Measurements from ENCODE around the gene SPG11. TPM values are rescaled to one million over a fixed set of nuclear protein-coding genes. Genes with fewer than 3 reads are reported as not detected.

SPG11 gene
- total and polyA plus RNA-seq, 2 of the 13 experiments (the other 11 are each of a cell fraction or from before 2014, with no cell fraction given) = 31.5 to 40.7 TPM

DNA sequence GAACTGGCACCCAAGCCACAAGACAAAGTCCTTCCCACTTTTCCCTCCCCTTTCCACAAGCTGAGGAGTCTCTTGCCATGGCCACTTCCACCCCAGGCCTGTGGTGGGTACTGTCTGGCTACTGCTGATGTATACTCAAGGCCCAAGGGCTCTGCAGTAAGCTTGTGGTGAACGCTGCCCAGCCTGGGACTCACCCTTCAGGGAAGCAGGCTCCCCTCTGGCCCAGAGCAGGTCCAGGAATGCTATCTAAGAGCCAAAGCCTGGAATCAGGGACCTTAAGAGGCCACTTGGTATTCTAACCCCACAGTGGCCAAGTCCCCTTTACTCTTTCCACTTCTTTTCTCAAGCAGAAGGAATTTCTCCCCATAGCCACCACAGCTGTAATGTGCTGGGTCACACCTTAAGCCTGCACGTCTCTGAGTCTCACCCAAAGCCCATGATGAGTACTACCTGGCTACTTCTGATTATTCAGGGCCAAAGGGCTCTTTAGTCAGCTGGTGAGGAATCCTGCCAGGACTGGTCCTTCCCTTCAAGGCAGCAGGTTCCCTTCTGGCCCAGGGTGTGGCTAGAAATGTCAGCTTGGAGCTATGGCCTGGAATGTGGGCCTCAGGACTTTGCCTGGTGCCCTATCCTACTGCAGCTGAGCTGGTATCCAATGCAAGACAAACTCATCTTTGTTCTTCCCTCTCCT, 43.6 kb upstream of the SPG11 start:
- Histone ChIP-seq H2AFZ (ENCODE audit: low read length) (no peak overlapping the region), H3K9me3 (ENCODE audit: low read length) (no peaks in the 10 kb centered on the region), H3K79me2 (ENCODE audit: insufficient read depth, low read length) (peaks cover 8% of the 10 kb centered on the region), H3K9ac (ENCODE audit: insufficient read depth, low read depth, low read length) (no peak overlapping the region), H3K4me3 (replicated peaks in 1 of 3; ENCODE audit: insufficient read depth in 1 of 3, low read depth in 2 of 3, low read length in 3 of 3) (no peak overlapping the region), H4K20me1 (ENCODE audit: insufficient read depth, low read length) (no peaks in the 10 kb centered on the region), H3K36me3 (replicated peaks in 1 of 2; ENCODE audit: control insufficient read depth in 1 of 2, insufficient read depth in 2 of 2, low read length in 2 of 2) (no peaks in the 10 kb centered on the region), H3K4me1 (ENCODE audit: insufficient read depth, low read length) (peaks cover 19% of the 10 kb centered on the region), H3K27ac (ENCODE audit: extremely low read length, insufficient read depth, low read length) (no peak overlapping the region), H3K4me2 (ENCODE audit: low read depth, low read length) (no peak overlapping the region), H3K27me3 (ENCODE audit: control insufficient read depth in 1 of 2, insufficient read depth in 2 of 2, low read length in 2 of 2) (no peaks in the 10 kb centered on the region; a peak in 1 of 5 replicates)
- no TSS peak for BruUV-seq (replicated peaks)
- ChIA-PET CTCF (ENCODE audit: low intra/inter-chr PET ratio, low total read pairs) (no interaction called here), POLR2A (interaction anchor here (0.7 to 1.3 kb wide), 2 partner anchors 12 to 44 kb away, joined by 3 to 7 read pairs; partner anchors contain the start of gene SPG11)
- DNase-seq (ENCODE audit: low spot score) (no peak), ATAC-seq (no peak), FAIRE-seq (no peak)
- WGBS (ENCODE audit: low lambda C conversion rate) = 17% methylated on average over 1 of the region's 2 CpGs
- intact Hi-C loops (cut with micrococcal nuclease; ENCODE audit: unreplicated experiment) (no loop called here), in situ Hi-C loops (cut with HindIII; ENCODE audit: extremely low pct_ligation_motif_present, low pct_unique_long_range_greater_than_20kb) (no loop called here)
- TF ChIP-seq, protein P1, sequence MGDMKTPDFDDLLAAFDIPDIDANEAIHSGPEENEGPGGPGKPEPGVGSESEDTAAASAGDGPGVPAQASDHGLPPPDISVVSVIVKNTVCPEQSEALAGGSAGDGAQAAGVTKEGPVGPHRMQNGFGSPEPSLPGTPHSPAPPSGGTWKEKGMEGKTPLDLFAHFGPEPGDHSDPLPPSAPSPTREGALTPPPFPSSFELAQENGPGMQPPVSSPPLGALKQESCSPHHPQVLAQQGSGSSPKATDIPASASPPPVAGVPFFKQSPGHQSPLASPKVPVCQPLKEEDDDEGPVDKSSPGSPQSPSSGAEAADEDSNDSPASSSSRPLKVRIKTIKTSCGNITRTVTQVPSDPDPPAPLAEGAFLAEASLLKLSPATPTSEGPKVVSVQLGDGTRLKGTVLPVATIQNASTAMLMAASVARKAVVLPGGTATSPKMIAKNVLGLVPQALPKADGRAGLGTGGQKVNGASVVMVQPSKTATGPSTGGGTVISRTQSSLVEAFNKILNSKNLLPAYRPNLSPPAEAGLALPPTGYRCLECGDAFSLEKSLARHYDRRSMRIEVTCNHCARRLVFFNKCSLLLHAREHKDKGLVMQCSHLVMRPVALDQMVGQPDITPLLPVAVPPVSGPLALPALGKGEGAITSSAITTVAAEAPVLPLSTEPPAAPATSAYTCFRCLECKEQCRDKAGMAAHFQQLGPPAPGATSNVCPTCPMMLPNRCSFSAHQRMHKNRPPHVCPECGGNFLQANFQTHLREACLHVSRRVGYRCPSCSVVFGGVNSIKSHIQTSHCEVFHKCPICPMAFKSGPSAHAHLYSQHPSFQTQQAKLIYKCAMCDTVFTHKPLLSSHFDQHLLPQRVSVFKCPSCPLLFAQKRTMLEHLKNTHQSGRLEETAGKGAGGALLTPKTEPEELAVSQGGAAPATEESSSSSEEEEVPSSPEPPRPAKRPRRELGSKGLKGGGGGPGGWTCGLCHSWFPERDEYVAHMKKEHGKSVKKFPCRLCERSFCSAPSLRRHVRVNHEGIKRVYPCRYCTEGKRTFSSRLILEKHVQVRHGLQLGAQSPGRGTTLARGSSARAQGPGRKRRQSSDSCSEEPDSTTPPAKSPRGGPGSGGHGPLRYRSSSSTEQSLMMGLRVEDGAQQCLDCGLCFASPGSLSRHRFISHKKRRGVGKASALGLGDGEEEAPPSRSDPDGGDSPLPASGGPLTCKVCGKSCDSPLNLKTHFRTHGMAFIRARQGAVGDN (CRISPR knock-in tag; IDR thresholded peaks at IDR 0.05) = no peak
- TF ChIP-seq SAP130 (CRISPR knock-in tag; IDR thresholded peaks at IDR 0.05; ENCODE audit: low read depth) (no peak), TEAD3 (CRISPR knock-in tag; optimal IDR thresholded peaks at IDR 0.05; ENCODE audit: borderline replicate concordance) (peak; percentile 31), PCBP2 (optimal IDR thresholded peaks at IDR 0.05; ENCODE audit: low read depth, low read length, poor library complexity, severe bottlenecking) (no peak), SOX6 (IDR thresholded peaks at IDR 0.05) (no peak), SOX6 (CRISPR knock-in tag; IDR thresholded peaks at IDR 0.05) (no peak), ZNF841 (CRISPR knock-in tag; IDR thresholded peaks at IDR 0.05; ENCODE audit: borderline replicate concordance) (no peak)
- TF ChIP-seq, protein P2, sequence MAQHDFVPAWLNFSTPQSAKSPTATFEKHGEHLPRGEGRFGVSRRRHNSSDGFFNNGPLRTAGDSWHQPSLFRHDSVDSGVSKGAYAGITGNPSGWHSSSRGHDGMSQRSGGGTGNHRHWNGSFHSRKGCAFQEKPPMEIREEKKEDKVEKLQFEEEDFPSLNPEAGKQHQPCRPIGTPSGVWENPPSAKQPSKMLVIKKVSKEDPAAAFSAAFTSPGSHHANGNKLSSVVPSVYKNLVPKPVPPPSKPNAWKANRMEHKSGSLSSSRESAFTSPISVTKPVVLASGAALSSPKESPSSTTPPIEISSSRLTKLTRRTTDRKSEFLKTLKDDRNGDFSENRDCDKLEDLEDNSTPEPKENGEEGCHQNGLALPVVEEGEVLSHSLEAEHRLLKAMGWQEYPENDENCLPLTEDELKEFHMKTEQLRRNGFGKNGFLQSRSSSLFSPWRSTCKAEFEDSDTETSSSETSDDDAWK (CRISPR knock-in tag; IDR thresholded peaks at IDR 0.05) = no peak
- TF ChIP-seq, protein P3, sequence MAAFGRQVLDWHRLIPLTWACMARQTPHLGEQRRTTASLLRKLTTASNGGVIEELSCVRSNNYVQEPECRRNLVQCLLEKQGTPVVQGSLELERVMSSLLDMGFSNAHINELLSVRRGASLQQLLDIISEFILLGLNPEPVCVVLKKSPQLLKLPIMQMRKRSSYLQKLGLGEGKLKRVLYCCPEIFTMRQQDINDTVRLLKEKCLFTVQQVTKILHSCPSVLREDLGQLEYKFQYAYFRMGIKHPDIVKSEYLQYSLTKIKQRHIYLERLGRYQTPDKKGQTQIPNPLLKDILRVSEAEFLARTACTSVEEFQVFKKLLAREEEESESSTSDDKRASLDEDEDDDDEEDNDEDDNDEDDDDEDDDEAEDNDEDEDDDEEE (CRISPR knock-in tag; IDR thresholded peaks at IDR 0.05) = no peak
